GM12874 (cell line): Measurements from ENCODE around the gene CLN5.

ENCODE experiments used
- CTCF ChIP-seq: IDR thresholded peaks from 2 replicates; pipeline ENCODE4 v1.5.1; 2011; ENCODE audit warnings: low read depth, mild to moderate bottlenecking, control low read depth, low read length, moderate library complexity; ENCODE audit not compliant: insufficient read depth

Gene CLN5

GRCh38 chr13:77013853-77014542 lies 22.1 kb downstream of the CLN5 start:
- no peak for TF ChIP-seq CTCF

DNA sequence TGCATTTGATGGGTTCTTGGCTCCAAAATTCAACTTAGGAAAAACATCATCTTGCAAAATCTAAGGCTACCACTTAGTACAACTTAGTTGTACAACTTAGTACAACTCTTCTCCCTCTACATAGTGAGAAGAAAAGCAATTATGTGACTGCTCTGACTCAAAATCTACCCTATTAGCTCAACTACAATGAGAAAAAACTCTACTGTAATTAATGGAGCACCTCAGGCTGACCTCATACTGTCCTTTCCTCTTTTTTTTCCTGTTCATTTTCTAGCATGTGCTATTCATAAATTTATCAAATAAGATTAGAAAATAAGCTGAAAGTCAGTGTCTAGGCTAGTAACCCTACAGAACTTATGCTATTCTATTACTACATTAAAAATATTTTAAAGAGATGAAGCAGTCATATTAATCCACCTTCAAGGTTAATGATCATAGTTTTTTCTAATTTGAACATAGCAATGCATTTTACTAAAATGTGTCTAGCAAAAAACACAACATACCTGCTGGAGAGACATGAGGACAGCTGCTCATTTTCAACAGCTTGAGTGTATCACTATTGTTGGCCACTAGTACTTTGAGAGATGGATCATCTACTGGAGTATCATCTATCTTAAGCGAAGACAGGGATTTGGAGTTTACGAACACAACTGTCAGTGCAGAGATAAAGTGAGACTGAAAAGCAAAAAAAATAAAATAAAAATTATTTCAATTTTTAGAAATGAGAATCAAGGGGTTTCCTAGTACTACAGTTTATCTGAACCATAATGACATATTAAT lies 23.2 kb downstream of the CLN5 start:
- TF ChIP-seq CTCF: no peak

- no peak for TF ChIP-seq CTCF
These were observed 24.5 kb downstream of the CLN5 start for GRCh38 chr13:77016251-77016812.

GRCh38 chr13:77016888-77017623 lies 25.2 kb downstream of the CLN5 start:
- TF ChIP-seq CTCF: no peak

GRCh38 chr13:77019756-77020155 lies 27.9 kb downstream of the CLN5 start:
- no peak for TF ChIP-seq CTCF

DNA sequence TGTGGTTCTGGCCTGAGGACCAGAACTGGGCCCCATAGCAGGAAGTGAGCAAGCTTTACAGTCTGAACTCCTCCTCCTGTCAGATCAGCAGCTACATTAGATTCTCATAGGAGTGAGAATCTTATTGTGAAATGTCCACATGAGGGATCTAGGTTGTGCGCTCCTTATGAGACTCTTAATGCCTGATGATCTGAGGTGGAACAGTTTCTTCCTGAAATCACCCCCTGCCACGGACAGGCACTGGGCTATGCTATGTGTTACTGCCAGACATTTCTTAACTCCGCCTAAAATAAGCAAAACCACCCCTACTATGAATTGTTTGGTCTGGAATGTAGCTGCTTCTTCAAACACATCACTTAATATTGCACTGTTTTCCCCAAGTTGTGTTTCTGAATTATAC lies 30.5 kb downstream of the CLN5 start:
- no peak for TF ChIP-seq CTCF

GRCh38 chr13:77026255-77026860 lies 34.5 kb downstream of the CLN5 start:
- TF ChIP-seq CTCF: no peak
